Stomach (tissue), 4 donors: ENCODE measurements around the gene AFMID.

ENCODE experiments used
- CTCF ChIP-seq, 7 experiments: fragments of 450-650 bp in 4 of 7; fragments of 200-600 bp in 3 of 7; sonication (generic) in 3 of 7; IDR thresholded peaks; one replicate each; pipeline ENCODE4 v1.5.1; 2016 to 2019; ENCODE audit warnings: antibody characterized with exemption in 7 of 7, control low read depth in 2 of 7, mild to moderate bottlenecking in 1 of 7
- POLR2A ChIP-seq, 4 donors: fragments of 450-650 bp; IDR thresholded peaks; one replicate each; pipeline ENCODE4 v1.6.1; 2016; ENCODE audit warnings: antibody characterized with exemption in 4 of 4, control low read depth in 2 of 4, mild to moderate bottlenecking in 1 of 4, moderate library complexity in 1 of 4
- POLR2AphosphoS5 ChIP-seq, 3 donors: sonication (generic); formaldehyde crosslinking; IDR thresholded peaks; one replicate each; pipeline ENCODE4 v1.6.1; 2016; ENCODE audit warnings: antibody characterized with exemption in 3 of 3

GRCh38 chr17:78175643-78175981, 11.6 kb upstream of the AFMID start:
- no peak for TF ChIP-seq POLR2A (IDR thresholded peaks at IDR 0.05)
- TF ChIP-seq POLR2AphosphoS5 (IDR thresholded peaks at IDR 0.05): no peak
- no peak for TF ChIP-seq CTCF (IDR thresholded peaks at IDR 0.05)
